Measurements from ENCODE around the gene CYB5D1. TPM values are rescaled to one million over a fixed set of nuclear protein-coding genes. Genes with fewer than 3 reads are reported as not detected.

CYB5D1 gene
- total and polyA plus RNA-seq, 2 donors from 2014 or later: 14.3 to 20.4 TPM

DNA sequence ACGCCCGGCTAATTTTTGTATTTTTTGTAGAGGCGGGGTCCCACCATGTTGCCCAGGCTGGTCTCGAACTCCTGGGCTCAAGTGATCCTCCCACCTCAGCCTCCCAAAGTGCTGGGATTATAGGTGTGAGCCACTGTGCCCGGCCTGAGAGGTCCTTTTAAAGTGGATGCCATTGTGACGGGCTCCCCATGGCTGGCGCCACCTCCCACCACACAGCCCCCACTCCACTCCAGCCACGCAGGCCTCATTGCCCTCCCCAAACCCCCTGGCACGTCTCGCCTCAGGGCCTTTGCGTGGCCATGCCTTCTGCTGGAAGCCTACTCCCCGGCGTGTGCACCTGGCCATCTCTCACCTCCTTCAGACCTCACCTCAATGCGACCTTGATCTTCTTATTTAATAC lies 35.7 kb upstream of the CYB5D1 start:
- intact Hi-C loops (cut with DNase I): no loop called here

GRCh38 chr17:7823581-7824001 lies 34.2 kb upstream of the CYB5D1 start:
- TF ChIP-seq, protein P1, sequence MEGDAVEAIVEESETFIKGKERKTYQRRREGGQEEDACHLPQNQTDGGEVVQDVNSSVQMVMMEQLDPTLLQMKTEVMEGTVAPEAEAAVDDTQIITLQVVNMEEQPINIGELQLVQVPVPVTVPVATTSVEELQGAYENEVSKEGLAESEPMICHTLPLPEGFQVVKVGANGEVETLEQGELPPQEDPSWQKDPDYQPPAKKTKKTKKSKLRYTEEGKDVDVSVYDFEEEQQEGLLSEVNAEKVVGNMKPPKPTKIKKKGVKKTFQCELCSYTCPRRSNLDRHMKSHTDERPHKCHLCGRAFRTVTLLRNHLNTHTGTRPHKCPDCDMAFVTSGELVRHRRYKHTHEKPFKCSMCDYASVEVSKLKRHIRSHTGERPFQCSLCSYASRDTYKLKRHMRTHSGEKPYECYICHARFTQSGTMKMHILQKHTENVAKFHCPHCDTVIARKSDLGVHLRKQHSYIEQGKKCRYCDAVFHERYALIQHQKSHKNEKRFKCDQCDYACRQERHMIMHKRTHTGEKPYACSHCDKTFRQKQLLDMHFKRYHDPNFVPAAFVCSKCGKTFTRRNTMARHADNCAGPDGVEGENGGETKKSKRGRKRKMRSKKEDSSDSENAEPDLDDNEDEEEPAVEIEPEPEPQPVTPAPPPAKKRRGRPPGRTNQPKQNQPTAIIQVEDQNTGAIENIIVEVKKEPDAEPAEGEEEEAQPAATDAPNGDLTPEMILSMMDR (IDR thresholded peaks at IDR 0.05; ENCODE audit: borderline replicate concordance, extremely low read depth, insufficient read depth): no peak
- Histone ChIP-seq H3K27ac (ENCODE audit: low read depth in 2 of 2, low read length in 2 of 2) (no peak overlapping the region), H3K9ac (ENCODE audit: low read length in 3 of 3) (no peak overlapping the region), H3K27me3 (ENCODE audit: control insufficient read depth, insufficient read depth, low read length) (no peaks in the 10 kb centered on the region), H3K36me3 (ENCODE audit: control insufficient read depth in 2 of 3, insufficient read depth in 3 of 3, low read length in 3 of 3) (no peaks in the 10 kb centered on the region), H3K9me3 (ENCODE audit: control insufficient read depth in 2 of 3, insufficient read depth in 1 of 3, low read length in 3 of 3) (no peaks in the 10 kb centered on the region), H3K4me1 (ENCODE audit: control insufficient read depth in 2 of 3, insufficient read depth in 2 of 3, low read depth in 1 of 3, low read length in 3 of 3) (no peaks in the 10 kb centered on the region), H3K4me3 (ENCODE audit: low read length in 3 of 3) (no peak overlapping the region)
- DNase-seq: no peak
- intact Hi-C loops (cut with DNase I): no loop called here
- no peak for FAIRE-seq

More for the DNA sequence above, 35.7 kb upstream of the CYB5D1 start:
- Histone ChIP-seq H3K4me3 (ENCODE audit: low read length in 3 of 3) (no peak overlapping the region), H3K4me1 (ENCODE audit: control insufficient read depth in 2 of 3, insufficient read depth in 2 of 3, low read depth in 1 of 3, low read length in 3 of 3) (no peaks in the 10 kb centered on the region), H3K9ac (ENCODE audit: low read length in 3 of 3) (no peak overlapping the region), H3K27me3 (ENCODE audit: control insufficient read depth, insufficient read depth, low read length) (no peaks in the 10 kb centered on the region), H3K27ac (ENCODE audit: low read depth in 2 of 2, low read length in 2 of 2) (no peak overlapping the region), H3K9me3 (ENCODE audit: control insufficient read depth in 2 of 3, insufficient read depth in 1 of 3, low read length in 3 of 3) (no peaks in the 10 kb centered on the region), H3K36me3 (ENCODE audit: control insufficient read depth in 2 of 3, insufficient read depth in 3 of 3, low read length in 3 of 3) (no peaks in the 10 kb centered on the region)
- TF ChIP-seq, protein P1 (IDR thresholded peaks at IDR 0.05; ENCODE audit: borderline replicate concordance, extremely low read depth, insufficient read depth): no peak
- no peak for FAIRE-seq
- no peak for DNase-seq

GRCh38 chr17:7824021-7824924 lies 33.5 kb upstream of the CYB5D1 start:
- TF ChIP-seq, protein P1 (IDR thresholded peaks at IDR 0.05; ENCODE audit: borderline replicate concordance, extremely low read depth, insufficient read depth): no peak
- DNase-seq: no peak
- H3K9me3 ChIP-seq (ENCODE audit: control insufficient read depth in 2 of 3, insufficient read depth in 1 of 3, low read length in 3 of 3): no peaks in the 10 kb centered on the region
- H3K4me3 ChIP-seq (ENCODE audit: low read length in 3 of 3): no peak overlapping the region
- intact Hi-C loops (cut with DNase I): no loop called here
- no peaks in the 10 kb centered on the region for H3K36me3 ChIP-seq (ENCODE audit: control insufficient read depth in 2 of 3, insufficient read depth in 3 of 3, low read length in 3 of 3)
- H3K4me1 ChIP-seq (ENCODE audit: control insufficient read depth in 2 of 3, insufficient read depth in 2 of 3, low read depth in 1 of 3, low read length in 3 of 3): no peaks in the 10 kb centered on the region
- FAIRE-seq: no peak
- no peak overlapping the region for H3K9ac ChIP-seq (ENCODE audit: low read length in 3 of 3)
- no peak overlapping the region for H3K27ac ChIP-seq (ENCODE audit: low read depth in 2 of 2, low read length in 2 of 2)
- H3K27me3 ChIP-seq (ENCODE audit: control insufficient read depth, insufficient read depth, low read length): no peaks in the 10 kb centered on the region
